ENCODE results near the gene ATXN1.

The ATXN1 gene

DNA sequence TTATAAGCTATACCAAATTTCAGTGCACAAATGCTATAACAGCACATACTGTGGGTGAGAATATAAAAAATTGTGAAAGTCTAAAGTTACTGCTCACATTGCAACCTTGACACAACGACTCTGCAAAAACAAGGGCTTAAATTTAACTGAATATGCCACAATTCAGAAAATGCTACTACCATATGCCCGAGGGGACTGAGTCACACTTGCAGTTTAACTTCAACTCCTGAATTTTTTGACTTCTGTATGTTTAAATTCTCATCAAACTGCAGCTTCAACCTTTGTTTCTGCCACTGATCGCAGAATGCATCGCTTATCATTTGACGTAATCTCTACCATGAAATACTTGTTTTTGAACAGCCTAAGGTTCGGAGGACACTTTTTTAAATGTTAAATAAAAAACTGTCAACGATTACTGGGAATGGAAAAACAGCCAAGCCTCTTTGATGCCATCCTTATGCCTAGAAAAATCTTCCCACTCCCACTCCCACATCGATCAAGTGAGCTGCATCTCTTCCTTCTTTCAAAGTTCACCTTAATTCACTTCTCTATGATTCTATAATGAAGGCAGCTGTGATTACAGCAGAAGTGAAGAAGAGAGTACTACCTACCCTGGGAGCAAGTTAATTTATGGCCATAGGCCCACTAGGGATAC, 136.5 kb downstream of the ATXN1 start:
- DNase-seq (ENCODE audit: low read depth) = no peak
- H3K4me3 ChIP-seq (ENCODE audit: control insufficient read depth, low read depth, low read length) = no peak overlapping the region
- TF ChIP-seq, protein P1, sequence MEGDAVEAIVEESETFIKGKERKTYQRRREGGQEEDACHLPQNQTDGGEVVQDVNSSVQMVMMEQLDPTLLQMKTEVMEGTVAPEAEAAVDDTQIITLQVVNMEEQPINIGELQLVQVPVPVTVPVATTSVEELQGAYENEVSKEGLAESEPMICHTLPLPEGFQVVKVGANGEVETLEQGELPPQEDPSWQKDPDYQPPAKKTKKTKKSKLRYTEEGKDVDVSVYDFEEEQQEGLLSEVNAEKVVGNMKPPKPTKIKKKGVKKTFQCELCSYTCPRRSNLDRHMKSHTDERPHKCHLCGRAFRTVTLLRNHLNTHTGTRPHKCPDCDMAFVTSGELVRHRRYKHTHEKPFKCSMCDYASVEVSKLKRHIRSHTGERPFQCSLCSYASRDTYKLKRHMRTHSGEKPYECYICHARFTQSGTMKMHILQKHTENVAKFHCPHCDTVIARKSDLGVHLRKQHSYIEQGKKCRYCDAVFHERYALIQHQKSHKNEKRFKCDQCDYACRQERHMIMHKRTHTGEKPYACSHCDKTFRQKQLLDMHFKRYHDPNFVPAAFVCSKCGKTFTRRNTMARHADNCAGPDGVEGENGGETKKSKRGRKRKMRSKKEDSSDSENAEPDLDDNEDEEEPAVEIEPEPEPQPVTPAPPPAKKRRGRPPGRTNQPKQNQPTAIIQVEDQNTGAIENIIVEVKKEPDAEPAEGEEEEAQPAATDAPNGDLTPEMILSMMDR (IDR thresholded peaks at IDR 0.05; ENCODE audit: control insufficient read depth, insufficient read depth, low read depth, low read length, missing control alignments) = no peak

GRCh38 chr6:16623731-16624130, 137.5 kb downstream of the ATXN1 start:
- no peak for DNase-seq (ENCODE audit: low read depth)
- H3K4me3 ChIP-seq (ENCODE audit: control insufficient read depth, low read depth, low read length) = no peak overlapping the region
- TF ChIP-seq, protein P1 (IDR thresholded peaks at IDR 0.05; ENCODE audit: control insufficient read depth, insufficient read depth, low read depth, low read length, missing control alignments) = no peak

GRCh38 chr6:16623029-16623653, 138.1 kb downstream of the ATXN1 start:
- no peak for DNase-seq (ENCODE audit: low read depth)
- H3K4me3 ChIP-seq (ENCODE audit: control insufficient read depth, low read depth, low read length) = no peak overlapping the region
- TF ChIP-seq, protein P1 (IDR thresholded peaks at IDR 0.05; ENCODE audit: control insufficient read depth, insufficient read depth, low read depth, low read length, missing control alignments) = no peak

DNA sequence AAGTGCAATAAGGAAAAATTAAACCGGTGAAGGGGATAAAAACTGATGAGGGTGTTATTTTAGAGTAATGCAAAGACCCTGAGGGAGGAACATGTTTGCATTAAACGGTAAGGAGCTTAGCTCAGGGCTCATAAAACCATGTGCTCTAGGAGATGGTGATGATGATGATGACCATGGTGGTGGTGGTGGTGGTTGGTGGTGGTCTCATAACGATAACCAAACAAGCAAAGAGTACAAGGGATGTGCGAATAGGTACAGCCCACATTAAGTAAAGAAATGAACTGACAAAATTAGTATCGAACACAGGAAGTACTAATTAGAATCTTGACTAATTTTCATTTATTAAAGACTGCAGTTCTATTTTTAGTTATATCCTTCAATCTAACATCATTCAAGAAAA, 139.1 kb downstream of the ATXN1 start:
- no peak for DNase-seq (ENCODE audit: low read depth)
- TF ChIP-seq, protein P1 (IDR thresholded peaks at IDR 0.05; ENCODE audit: control insufficient read depth, insufficient read depth, low read depth, low read length, missing control alignments) = no peak
- H3K4me3 ChIP-seq (ENCODE audit: control insufficient read depth, low read depth, low read length) = no peak overlapping the region

DNA sequence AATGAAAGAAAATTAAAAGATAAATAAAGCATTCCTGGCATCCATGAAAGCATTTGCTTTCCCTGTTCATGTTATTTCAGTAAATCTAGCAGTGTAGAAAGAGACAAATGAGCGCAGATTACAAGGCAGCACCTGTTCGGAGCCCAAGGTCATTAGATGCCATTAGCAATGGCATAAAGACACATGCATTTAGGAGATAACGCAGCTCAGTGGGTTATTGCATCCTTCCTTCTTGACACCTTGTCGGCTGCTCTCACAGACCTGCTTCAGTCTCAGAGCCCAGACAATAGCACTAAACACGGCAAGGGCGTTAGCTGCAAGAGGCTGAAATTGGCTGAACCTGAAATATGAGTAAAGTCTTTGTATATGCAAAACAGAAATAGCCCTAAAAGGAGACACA, 140.3 kb downstream of the ATXN1 start:
- TF ChIP-seq, protein P1 (IDR thresholded peaks at IDR 0.05; ENCODE audit: control insufficient read depth, insufficient read depth, low read depth, low read length, missing control alignments) = no peak
- DNase-seq (ENCODE audit: low read depth) = no peak
- H3K4me3 ChIP-seq (ENCODE audit: control insufficient read depth, low read depth, low read length) = no peak overlapping the region

DNA sequence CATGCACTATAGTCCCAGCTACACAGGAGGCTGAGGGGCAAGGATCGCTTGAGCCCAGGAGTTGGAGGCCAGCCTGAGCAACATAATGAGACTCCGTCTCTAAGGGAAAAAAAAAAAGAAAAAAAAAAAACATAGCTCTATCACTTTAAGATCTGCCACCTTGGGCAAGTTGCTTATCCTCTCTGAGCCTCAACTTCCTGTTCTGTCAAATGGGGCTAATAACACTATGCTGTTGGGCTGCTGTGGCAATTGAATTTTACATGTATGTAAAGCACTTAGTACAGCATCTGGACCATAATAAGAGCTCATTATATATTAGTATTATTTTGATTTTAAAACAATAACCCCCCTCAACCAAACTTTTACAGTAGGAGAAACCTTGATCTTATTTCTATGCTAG, 141.5 kb downstream of the ATXN1 start:
- TF ChIP-seq, protein P1 (IDR thresholded peaks at IDR 0.05; ENCODE audit: control insufficient read depth, insufficient read depth, low read depth, low read length, missing control alignments) = no peak
- no peak overlapping the region for H3K4me3 ChIP-seq (ENCODE audit: control insufficient read depth, low read depth, low read length)
- DNase-seq (ENCODE audit: low read depth) = no peak

Data from AG09309 (cell line).